SK-N-SH (cell line): ENCODE measurements around the gene ATP5F1D. TPM values are rescaled to one million over a fixed set of nuclear protein-coding genes. Genes with fewer than 3 reads are reported as not detected.

ENCODE experiments used
- CTCF ChIA-PET: fragments of 300-600, 350-600 bp; formaldehyde crosslinking; extraction: SDS; loops from one replicate; lab custom pipeline; 2021; lab: Yijun Ruan, JAX
- POLR2A ChIA-PET: fragments of 350-600 bp; sonication (Branson Sonifier 250); formaldehyde crosslinking; extraction: SDS; loops from one replicate; lab custom pipeline; 2020; ENCODE audit warnings: antibody characterized with exemption, inconsistent platforms; lab: Yijun Ruan, JAX
- DNase-seq: peaks from one replicate; pipeline ENCODE4 v3.0.0; 2012
- H2AFZ ChIP-seq: fragments of 200-600 bp; sonication (generic); 2 replicates; pipeline ENCODE4 v1.8.1; 2016; ENCODE audit warnings: antibody characterized with exemption, mild to moderate bottlenecking, low read depth
- H3F3A ChIP-seq: fragments of 200-600 bp; sonication (generic); replicated peaks from 2 replicates; pipeline ENCODE3; 2016; ENCODE audit warnings: antibody characterized with exemption, mild to moderate bottlenecking; ENCODE audit not compliant: insufficient read depth
- H3K27ac ChIP-seq, 2 experiments: fragments of 200-500 bp in 1 of 2; fragments of 200-600 bp in 1 of 2; sonication (Bioruptor generic) in 1 of 2; sonication (generic), shearing (Covaris generic) in 1 of 2; 2 replicates each; pipeline versions ENCODE4 v1.5.1 to v1.6.1; 2014 to 2016; ENCODE audit warnings: low read depth in 2 of 2, inconsistent platforms in 1 of 2, low read length in 1 of 2, mild to moderate bottlenecking in 1 of 2, mixed read lengths in 1 of 2
- H3K27me3 ChIP-seq: fragments of 200-600 bp; sonication (generic), shearing (Covaris generic); 2 replicates; pipeline ENCODE4 v1.6.1; 2016; ENCODE audit warnings: mixed run types; ENCODE audit not compliant: insufficient read depth
- H3K36me3 ChIP-seq, 2 experiments: fragments of 200-500 bp in 1 of 2; fragments of 200-600 bp in 1 of 2; sonication (Bioruptor generic) in 1 of 2; sonication (generic) in 1 of 2; replicated peaks in 1 of 2; 2 replicates each; pipeline versions ENCODE3 to v1.5.1; 2014 to 2016; ENCODE audit warnings: low read length in 1 of 2, mild to moderate bottlenecking in 1 of 2; ENCODE audit not compliant: insufficient read depth in 2 of 2, control insufficient read depth in 1 of 2
- H3K4me1 ChIP-seq, 2 experiments: fragments of 200-500 bp in 1 of 2; fragments of 200-600 bp in 1 of 2; sonication (Bioruptor generic) in 1 of 2; sonication (generic), shearing (Covaris generic) in 1 of 2; 2 replicates each; pipeline versions ENCODE4 v1.5.1 to v1.6.1; 2014 to 2016; ENCODE audit warnings: low read depth in 1 of 2, low read length in 1 of 2, mixed run types in 1 of 2; ENCODE audit not compliant: insufficient read depth in 2 of 2, control insufficient read depth in 1 of 2
- H3K4me2 ChIP-seq: fragments of 200-600 bp; sonication (generic), shearing (Covaris generic); 2 replicates; pipeline ENCODE4 v1.6.1; 2017; ENCODE audit warnings: mixed run types
- H3K4me3 ChIP-seq, 2 experiments: fragments of 200-500 bp in 1 of 2; fragments of 200-600 bp in 1 of 2; sonication (Bioruptor generic) in 1 of 2; sonication (generic), shearing (Covaris generic) in 1 of 2; 2 replicates each; pipeline versions ENCODE4 v1.5.1 to v1.8.1; 2014 to 2016; ENCODE audit warnings: low read depth in 2 of 2, inconsistent platforms in 1 of 2, low read length in 1 of 2, mild to moderate bottlenecking in 1 of 2, mixed read lengths in 1 of 2, moderate library complexity in 1 of 2
- H3K79me2 ChIP-seq: fragments of 200-600 bp; sonication (generic); 2 replicates; pipeline ENCODE4 v1.8.1; 2017; ENCODE audit warnings: mild to moderate bottlenecking; ENCODE audit not compliant: insufficient read depth
- H3K9ac ChIP-seq: fragments of 200-600 bp; sonication (generic); 2 replicates; pipeline ENCODE4 v1.6.1; 2017; ENCODE audit warnings: mixed run types
- H3K9me2 ChIP-seq: fragments of 200-600 bp; sonication (generic); 2 replicates; pipeline ENCODE4 v1.6.1; 2017; ENCODE audit warnings: mixed run types
- H3K9me3 ChIP-seq: fragments of 200-600 bp; sonication (generic); 2 replicates; pipeline ENCODE4 v1.6.1; 2017; ENCODE audit warnings: mixed run types, mild to moderate bottlenecking, moderate library complexity
- H4K20me1 ChIP-seq: fragments of 200-600 bp; sonication (generic); 2 replicates; pipeline ENCODE4 v1.6.1; 2017; ENCODE audit warnings: mild to moderate bottlenecking, mixed run types; ENCODE audit not compliant: insufficient read depth
- ELF1 ChIP-seq: IDR thresholded peaks from 2 replicates; pipeline ENCODE4 v1.4.0; 2012
- GABPA ChIP-seq: IDR thresholded peaks from 2 replicates; pipeline ENCODE4 v1.4.0; 2012; ENCODE audit warnings: low read depth, mild to moderate bottlenecking
- RAD21 ChIP-seq: IDR thresholded peaks from 2 replicates; pipeline ENCODE4 v1.6.1; 2012; ENCODE audit warnings: mild to moderate bottlenecking, low read length
- RCOR1 ChIP-seq: fragments of 150-350 bp; IDR thresholded peaks from 2 replicates; pipeline ENCODE4 v1.6.1; 2017; ENCODE audit warnings: antibody characterized with exemption, low read length
- RFX5 ChIP-seq: IDR thresholded peaks from 2 replicates; pipeline ENCODE4 v1.6.1; 2012; ENCODE audit warnings: mild to moderate bottlenecking, improper control_type of control experiment, low read length
- RXRA ChIP-seq: IDR thresholded peaks from 2 replicates; pipeline ENCODE4 v1.4.0; 2012; ENCODE audit warnings: low read depth, mild to moderate bottlenecking, borderline replicate concordance
- SIN3A ChIP-seq: IDR thresholded peaks from 2 replicates; pipeline ENCODE4 v1.6.1; 2012; ENCODE audit warnings: low read depth, mild to moderate bottlenecking, low read length, moderate library complexity, borderline replicate concordance
- TEAD4 ChIP-seq: IDR thresholded peaks from 2 replicates; pipeline ENCODE4 v1.4.0; 2012; ENCODE audit warnings: mild to moderate bottlenecking, borderline replicate concordance; ENCODE audit not compliant: insufficient read depth
- USF1 ChIP-seq: IDR thresholded peaks from 2 replicates; pipeline ENCODE4 v1.4.0; 2012; ENCODE audit warnings: low read depth, borderline replicate concordance
- WGBS: methylation state at CpG from one replicate; pipeline ENCODE4 v1.1.6; 2017; ENCODE audit warnings: low lambda C conversion rate; 5-methylcytosine and 5-hydroxymethylcytosine counted together
- polyA plus RNA-seq, 3 experiments: library from polyadenylated mRNA; depleted of rRNA; stranded (reverse); fragments of >200 nt; gene quantifications; 2 replicates each; pipeline ENCODE4 v1.2.3, GENCODE V29; 2012
- TF ChIP-seq, protein P1 (sequence below): fragments of 200-600 bp; sonication (generic); IDR thresholded peaks from 2 replicates; pipeline ENCODE4 v1.6.1; 2017; ENCODE audit warnings: antibody characterized with exemption, mild to moderate bottlenecking, moderate library complexity
- TF ChIP-seq, protein P2 (sequence below): IDR thresholded peaks from 2 replicates; pipeline ENCODE4 v1.6.1; 2012; ENCODE audit warnings: mild to moderate bottlenecking, low read depth, low read length, moderate library complexity
- TF ChIP-seq, protein P3 (sequence below): IDR thresholded peaks from 2 replicates; pipeline ENCODE4 v1.4.0; 2012; ENCODE audit warnings: low read depth
- TF ChIP-seq, protein P4 (sequence below): fragments of 150-350 bp; IDR thresholded peaks from 2 replicates; pipeline ENCODE4 v1.6.1; 2017; ENCODE audit warnings: antibody characterized with exemption, low read length, low read depth, borderline replicate concordance
- TF ChIP-seq, protein P5 (sequence below): IDR thresholded peaks from 2 replicates; pipeline ENCODE4 v1.4.0; 2012; ENCODE audit warnings: low read depth, borderline replicate concordance

ATP5F1D gene
- polyA plus RNA-seq, 1 of the 3 experiments (the other 2 are of a cell fraction), result 226 TPM

GRCh38 chr19:1225440-1226226 lies 15.9 kb upstream of the ATP5F1D start:
- Histone ChIP-seq H3K4me2 (no peak overlapping the region), H4K20me1 (peaks cover 15% of the 10 kb centered on the region; the same call in 1 of the 2 replicates), H3K36me3 (peaks cover 0 to 59% of the 10 kb centered on the region in 2 experiments), H3K4me3 (no peak overlapping the region), H3K9ac (no peak overlapping the region), H3K9me3 (no peaks in the 10 kb centered on the region), H3K4me1 (peaks cover 0 to 5% of the 10 kb centered on the region in 2 experiments; a peak in 1 of 4 replicates), H3F3A (peaks cover 3% of the 10 kb centered on the region), H3K9me2 (no peaks in the 10 kb centered on the region), H3K79me2 (peaks cover 5% of the 10 kb centered on the region), H2AFZ (no peak overlapping the region), H3K27ac (no peak overlapping the region), H3K27me3 (no peaks in the 10 kb centered on the region)
- TF ChIP-seq RAD21 (no peak), ELF1 (no peak), RXRA (no peak), USF1 (no peak), GABPA (no peak), RCOR1 (no peak), RFX5 (no peak), SIN3A (no peak), TEAD4 (no peak)
- TF ChIP-seq, protein P1, sequence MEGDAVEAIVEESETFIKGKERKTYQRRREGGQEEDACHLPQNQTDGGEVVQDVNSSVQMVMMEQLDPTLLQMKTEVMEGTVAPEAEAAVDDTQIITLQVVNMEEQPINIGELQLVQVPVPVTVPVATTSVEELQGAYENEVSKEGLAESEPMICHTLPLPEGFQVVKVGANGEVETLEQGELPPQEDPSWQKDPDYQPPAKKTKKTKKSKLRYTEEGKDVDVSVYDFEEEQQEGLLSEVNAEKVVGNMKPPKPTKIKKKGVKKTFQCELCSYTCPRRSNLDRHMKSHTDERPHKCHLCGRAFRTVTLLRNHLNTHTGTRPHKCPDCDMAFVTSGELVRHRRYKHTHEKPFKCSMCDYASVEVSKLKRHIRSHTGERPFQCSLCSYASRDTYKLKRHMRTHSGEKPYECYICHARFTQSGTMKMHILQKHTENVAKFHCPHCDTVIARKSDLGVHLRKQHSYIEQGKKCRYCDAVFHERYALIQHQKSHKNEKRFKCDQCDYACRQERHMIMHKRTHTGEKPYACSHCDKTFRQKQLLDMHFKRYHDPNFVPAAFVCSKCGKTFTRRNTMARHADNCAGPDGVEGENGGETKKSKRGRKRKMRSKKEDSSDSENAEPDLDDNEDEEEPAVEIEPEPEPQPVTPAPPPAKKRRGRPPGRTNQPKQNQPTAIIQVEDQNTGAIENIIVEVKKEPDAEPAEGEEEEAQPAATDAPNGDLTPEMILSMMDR, result no peak
- TF ChIP-seq, protein P2, sequence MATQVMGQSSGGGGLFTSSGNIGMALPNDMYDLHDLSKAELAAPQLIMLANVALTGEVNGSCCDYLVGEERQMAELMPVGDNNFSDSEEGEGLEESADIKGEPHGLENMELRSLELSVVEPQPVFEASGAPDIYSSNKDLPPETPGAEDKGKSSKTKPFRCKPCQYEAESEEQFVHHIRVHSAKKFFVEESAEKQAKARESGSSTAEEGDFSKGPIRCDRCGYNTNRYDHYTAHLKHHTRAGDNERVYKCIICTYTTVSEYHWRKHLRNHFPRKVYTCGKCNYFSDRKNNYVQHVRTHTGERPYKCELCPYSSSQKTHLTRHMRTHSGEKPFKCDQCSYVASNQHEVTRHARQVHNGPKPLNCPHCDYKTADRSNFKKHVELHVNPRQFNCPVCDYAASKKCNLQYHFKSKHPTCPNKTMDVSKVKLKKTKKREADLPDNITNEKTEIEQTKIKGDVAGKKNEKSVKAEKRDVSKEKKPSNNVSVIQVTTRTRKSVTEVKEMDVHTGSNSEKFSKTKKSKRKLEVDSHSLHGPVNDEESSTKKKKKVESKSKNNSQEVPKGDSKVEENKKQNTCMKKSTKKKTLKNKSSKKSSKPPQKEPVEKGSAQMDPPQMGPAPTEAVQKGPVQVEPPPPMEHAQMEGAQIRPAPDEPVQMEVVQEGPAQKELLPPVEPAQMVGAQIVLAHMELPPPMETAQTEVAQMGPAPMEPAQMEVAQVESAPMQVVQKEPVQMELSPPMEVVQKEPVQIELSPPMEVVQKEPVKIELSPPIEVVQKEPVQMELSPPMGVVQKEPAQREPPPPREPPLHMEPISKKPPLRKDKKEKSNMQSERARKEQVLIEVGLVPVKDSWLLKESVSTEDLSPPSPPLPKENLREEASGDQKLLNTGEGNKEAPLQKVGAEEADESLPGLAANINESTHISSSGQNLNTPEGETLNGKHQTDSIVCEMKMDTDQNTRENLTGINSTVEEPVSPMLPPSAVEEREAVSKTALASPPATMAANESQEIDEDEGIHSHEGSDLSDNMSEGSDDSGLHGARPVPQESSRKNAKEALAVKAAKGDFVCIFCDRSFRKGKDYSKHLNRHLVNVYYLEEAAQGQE, result no peak
- TF ChIP-seq, protein P3, sequence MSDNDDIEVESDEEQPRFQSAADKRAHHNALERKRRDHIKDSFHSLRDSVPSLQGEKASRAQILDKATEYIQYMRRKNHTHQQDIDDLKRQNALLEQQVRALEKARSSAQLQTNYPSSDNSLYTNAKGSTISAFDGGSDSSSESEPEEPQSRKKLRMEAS, result no peak
- TF ChIP-seq, protein P4, sequence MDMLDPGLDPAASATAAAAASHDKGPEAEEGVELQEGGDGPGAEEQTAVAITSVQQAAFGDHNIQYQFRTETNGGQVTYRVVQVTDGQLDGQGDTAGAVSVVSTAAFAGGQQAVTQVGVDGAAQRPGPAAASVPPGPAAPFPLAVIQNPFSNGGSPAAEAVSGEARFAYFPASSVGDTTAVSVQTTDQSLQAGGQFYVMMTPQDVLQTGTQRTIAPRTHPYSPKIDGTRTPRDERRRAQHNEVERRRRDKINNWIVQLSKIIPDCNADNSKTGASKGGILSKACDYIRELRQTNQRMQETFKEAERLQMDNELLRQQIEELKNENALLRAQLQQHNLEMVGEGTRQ, result no peak
- TF ChIP-seq, protein P5, sequence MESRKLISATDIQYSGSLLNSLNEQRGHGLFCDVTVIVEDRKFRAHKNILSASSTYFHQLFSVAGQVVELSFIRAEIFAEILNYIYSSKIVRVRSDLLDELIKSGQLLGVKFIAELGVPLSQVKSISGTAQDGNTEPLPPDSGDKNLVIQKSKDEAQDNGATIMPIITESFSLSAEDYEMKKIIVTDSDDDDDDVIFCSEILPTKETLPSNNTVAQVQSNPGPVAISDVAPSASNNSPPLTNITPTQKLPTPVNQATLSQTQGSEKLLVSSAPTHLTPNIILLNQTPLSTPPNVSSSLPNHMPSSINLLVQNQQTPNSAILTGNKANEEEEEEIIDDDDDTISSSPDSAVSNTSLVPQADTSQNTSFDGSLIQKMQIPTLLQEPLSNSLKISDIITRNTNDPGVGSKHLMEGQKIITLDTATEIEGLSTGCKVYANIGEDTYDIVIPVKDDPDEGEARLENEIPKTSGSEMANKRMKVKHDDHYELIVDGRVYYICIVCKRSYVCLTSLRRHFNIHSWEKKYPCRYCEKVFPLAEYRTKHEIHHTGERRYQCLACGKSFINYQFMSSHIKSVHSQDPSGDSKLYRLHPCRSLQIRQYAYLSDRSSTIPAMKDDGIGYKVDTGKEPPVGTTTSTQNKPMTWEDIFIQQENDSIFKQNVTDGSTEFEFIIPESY, result no peak
- no peak for DNase-seq
- ChIA-PET CTCF (interaction anchor here (0.7 to 2.2 kb wide), 8 partner anchors 9 to 196 kb away, joined by 3 to 12 read pairs (median 6); partner anchors contain the start of gene ATP5F1D), POLR2A (interaction anchor here (1.1 to 1.7 kb wide), 2 partner anchors 11 to 44 kb away, joined by 4 to 6 read pairs; partner anchors contain the start of gene CIRBP)
- WGBS, result 88% methylated on average over 15 of the region's 29 CpGs
